ENCODE results near the gene PDC.

PDC gene

DNA sequence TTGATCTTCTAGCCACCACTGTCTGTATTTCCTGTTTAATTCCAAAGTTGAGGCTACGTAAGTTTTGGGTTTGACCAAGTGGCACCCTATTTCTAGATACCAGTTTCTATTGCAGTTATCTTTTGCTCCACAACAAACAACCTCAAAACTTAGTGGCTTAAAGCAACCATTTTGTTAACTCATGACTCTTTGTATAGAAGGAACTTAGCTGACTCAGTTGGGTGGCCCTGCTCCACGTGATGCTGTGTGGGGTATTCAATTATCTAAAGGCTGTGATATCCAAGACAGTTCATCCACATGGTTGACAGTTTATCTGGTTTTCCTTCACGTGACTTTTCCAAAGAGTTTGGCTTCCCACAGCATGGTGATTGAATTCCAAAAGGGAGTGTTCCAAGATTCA lies 34.8 kb downstream of the PDC start:
- Histone ChIP-seq H3K4me2 (ENCODE audit: low read depth, low read length, poor library complexity, severe bottlenecking) (no peak overlapping the region), H3F3A (ENCODE audit: low read depth) (no peaks in the 10 kb centered on the region), H3K9me3 (ENCODE audit: insufficient read depth, low read depth, low read length) (no peaks in the 10 kb centered on the region), H3K9ac (ENCODE audit: low read depth, low read length, poor library complexity, severe bottlenecking) (no peak overlapping the region), H3K27me3 (ENCODE audit: insufficient read depth, low read length, poor library complexity, severe bottlenecking) (no peaks in the 10 kb centered on the region), H3K9me2 (replicated peaks; ENCODE audit: low read depth, low read length) (no peaks in the 10 kb centered on the region), H3K79me2 (ENCODE audit: insufficient read depth, low read length) (no peaks in the 10 kb centered on the region), H4K20me1 (ENCODE audit: insufficient read depth, low read length, poor library complexity, severe bottlenecking) (no peaks in the 10 kb centered on the region), H3K4me3 (ENCODE audit: low read length, poor library complexity, severe bottlenecking) (no peak overlapping the region), H3K36me3 (ENCODE audit: insufficient read depth, low read length) (no peaks in the 10 kb centered on the region), H2AFZ (ENCODE audit: low read length) (no peak overlapping the region), H3K4me1 (ENCODE audit: insufficient read depth, low read length, poor library complexity, severe bottlenecking) (no peaks in the 10 kb centered on the region)
- TF ChIP-seq, protein P1, sequence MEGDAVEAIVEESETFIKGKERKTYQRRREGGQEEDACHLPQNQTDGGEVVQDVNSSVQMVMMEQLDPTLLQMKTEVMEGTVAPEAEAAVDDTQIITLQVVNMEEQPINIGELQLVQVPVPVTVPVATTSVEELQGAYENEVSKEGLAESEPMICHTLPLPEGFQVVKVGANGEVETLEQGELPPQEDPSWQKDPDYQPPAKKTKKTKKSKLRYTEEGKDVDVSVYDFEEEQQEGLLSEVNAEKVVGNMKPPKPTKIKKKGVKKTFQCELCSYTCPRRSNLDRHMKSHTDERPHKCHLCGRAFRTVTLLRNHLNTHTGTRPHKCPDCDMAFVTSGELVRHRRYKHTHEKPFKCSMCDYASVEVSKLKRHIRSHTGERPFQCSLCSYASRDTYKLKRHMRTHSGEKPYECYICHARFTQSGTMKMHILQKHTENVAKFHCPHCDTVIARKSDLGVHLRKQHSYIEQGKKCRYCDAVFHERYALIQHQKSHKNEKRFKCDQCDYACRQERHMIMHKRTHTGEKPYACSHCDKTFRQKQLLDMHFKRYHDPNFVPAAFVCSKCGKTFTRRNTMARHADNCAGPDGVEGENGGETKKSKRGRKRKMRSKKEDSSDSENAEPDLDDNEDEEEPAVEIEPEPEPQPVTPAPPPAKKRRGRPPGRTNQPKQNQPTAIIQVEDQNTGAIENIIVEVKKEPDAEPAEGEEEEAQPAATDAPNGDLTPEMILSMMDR (conservative IDR thresholded peaks at IDR 0.05; ENCODE audit: low read length) = no peak
- no peak for TF ChIP-seq EZH2phosphoT487 (IDR thresholded peaks at IDR 0.05; ENCODE audit: borderline replicate concordance)

DNA sequence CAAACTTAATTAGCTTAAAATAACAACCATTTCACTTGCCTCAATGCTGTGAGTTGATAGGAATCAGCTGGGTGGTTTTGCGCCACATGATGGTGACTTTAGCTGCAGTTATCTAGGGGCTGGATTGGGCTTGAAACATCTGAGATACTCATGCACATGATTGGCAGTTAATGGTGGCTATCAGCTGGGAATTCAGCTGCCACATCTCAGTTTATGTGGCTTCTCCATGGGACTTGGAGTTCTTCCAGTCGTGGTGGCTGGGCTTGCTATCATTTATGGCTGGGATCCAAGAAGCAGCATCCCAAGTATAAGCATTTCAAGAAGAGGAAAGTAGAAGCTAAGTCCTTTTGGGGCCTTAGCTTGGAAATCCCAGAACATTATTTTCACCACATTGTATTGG lies 36.4 kb downstream of the PDC start:
- H3K9me3 ChIP-seq (ENCODE audit: insufficient read depth, low read depth, low read length) = no peaks in the 10 kb centered on the region
- H3K4me2 ChIP-seq (ENCODE audit: low read depth, low read length, poor library complexity, severe bottlenecking) = no peak overlapping the region
- no peak overlapping the region for H3K4me3 ChIP-seq (ENCODE audit: low read length, poor library complexity, severe bottlenecking)
- TF ChIP-seq, protein P1 (conservative IDR thresholded peaks at IDR 0.05; ENCODE audit: low read length) = no peak
- no peak for TF ChIP-seq EZH2phosphoT487 (IDR thresholded peaks at IDR 0.05; ENCODE audit: borderline replicate concordance)
- H3K9me2 ChIP-seq (replicated peaks; ENCODE audit: low read depth, low read length) = no peaks in the 10 kb centered on the region
- H3K27me3 ChIP-seq (ENCODE audit: insufficient read depth, low read length, poor library complexity, severe bottlenecking) = no peaks in the 10 kb centered on the region
- H4K20me1 ChIP-seq (ENCODE audit: insufficient read depth, low read length, poor library complexity, severe bottlenecking) = no peaks in the 10 kb centered on the region
- no peaks in the 10 kb centered on the region for H3K4me1 ChIP-seq (ENCODE audit: insufficient read depth, low read length, poor library complexity, severe bottlenecking)
- no peak overlapping the region for H3K9ac ChIP-seq (ENCODE audit: low read depth, low read length, poor library complexity, severe bottlenecking)
- no peak overlapping the region for H2AFZ ChIP-seq (ENCODE audit: low read length)
- no peaks in the 10 kb centered on the region; the same call in 1 of the 2 replicates for H3K36me3 ChIP-seq (ENCODE audit: insufficient read depth, low read length)
- H3F3A ChIP-seq (ENCODE audit: low read depth) = no peaks in the 10 kb centered on the region
- no peaks in the 10 kb centered on the region for H3K79me2 ChIP-seq (ENCODE audit: insufficient read depth, low read length)

DNA sequence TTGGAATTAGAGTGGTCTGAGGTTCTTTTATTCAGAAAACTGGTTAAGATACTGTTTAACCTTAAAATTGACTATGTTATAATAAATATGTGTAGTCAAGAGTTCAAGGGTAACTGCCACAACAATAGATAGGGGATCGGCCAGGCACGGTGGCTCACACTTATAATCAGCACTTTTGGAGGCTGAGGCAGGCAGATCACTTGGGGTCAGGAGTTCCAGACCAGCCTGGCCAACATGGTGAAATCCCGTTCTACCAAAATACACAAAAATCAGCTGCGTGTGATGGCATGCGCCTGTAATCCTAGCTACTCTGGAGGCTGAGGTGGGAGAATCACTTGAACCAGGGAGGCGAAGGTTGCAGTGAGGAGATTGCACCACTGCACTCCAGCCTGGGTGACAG lies 39.5 kb downstream of the PDC start:
- H2AFZ ChIP-seq (ENCODE audit: low read length) = no peak overlapping the region
- H3K79me2 ChIP-seq (ENCODE audit: insufficient read depth, low read length) = no peaks in the 10 kb centered on the region
- no peaks in the 10 kb centered on the region for H3K9me2 ChIP-seq (replicated peaks; ENCODE audit: low read depth, low read length)
- peaks cover 10% of the 10 kb centered on the region; the same call in 1 of the 2 replicates for H3K36me3 ChIP-seq (ENCODE audit: insufficient read depth, low read length)
- H4K20me1 ChIP-seq (ENCODE audit: insufficient read depth, low read length, poor library complexity, severe bottlenecking) = no peaks in the 10 kb centered on the region
- no peak for TF ChIP-seq EZH2phosphoT487 (IDR thresholded peaks at IDR 0.05; ENCODE audit: borderline replicate concordance)
- TF ChIP-seq, protein P1 (conservative IDR thresholded peaks at IDR 0.05; ENCODE audit: low read length) = no peak
- no peak overlapping the region for H3K9ac ChIP-seq (ENCODE audit: low read depth, low read length, poor library complexity, severe bottlenecking)
- H3K4me1 ChIP-seq (ENCODE audit: insufficient read depth, low read length, poor library complexity, severe bottlenecking) = no peaks in the 10 kb centered on the region
- H3F3A ChIP-seq (ENCODE audit: low read depth) = no peaks in the 10 kb centered on the region
- H3K27me3 ChIP-seq (ENCODE audit: insufficient read depth, low read length, poor library complexity, severe bottlenecking) = no peaks in the 10 kb centered on the region
- no peak overlapping the region for H3K4me3 ChIP-seq (ENCODE audit: low read length, poor library complexity, severe bottlenecking)
- no peaks in the 10 kb centered on the region for H3K9me3 ChIP-seq (ENCODE audit: insufficient read depth, low read depth, low read length)
- no peak overlapping the region for H3K4me2 ChIP-seq (ENCODE audit: low read depth, low read length, poor library complexity, severe bottlenecking)

Data from Loucy (cell line).